ENCODE data around the gene USP40.

DNA sequence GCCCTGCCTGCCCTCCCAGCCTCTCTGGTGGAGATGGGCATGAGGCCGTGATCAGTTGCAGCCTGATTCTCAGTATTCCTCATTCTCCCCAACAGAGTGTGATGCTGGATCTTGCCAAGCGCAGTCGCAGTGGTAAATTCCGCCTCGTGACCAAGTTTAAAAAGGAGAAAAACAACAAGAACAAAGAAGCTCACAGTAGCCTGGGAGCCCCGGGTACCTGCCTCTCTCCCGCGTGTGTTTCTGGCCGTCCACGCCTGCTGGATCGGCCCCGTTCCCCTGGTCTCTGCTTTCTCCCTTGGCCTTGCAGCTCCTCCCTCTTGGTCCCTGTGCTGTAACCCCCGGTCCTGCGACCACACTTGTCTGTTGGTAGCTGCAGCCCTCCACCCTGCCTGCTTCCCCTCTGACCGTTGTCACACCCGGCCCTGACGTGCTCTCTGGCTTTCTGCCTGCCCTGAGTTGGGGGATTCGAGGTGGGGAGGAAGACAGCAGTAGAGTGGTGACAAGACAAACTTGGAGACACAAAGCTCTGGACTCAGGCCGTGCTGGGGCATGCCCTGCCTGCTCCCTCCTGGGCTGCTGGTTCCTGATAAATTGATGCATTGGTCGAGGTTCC lies 99.5 kb downstream of the USP40 start:
- TF ChIP-seq POLR2A (IDR thresholded peaks at IDR 0.05), result no peak
- no peak for TF ChIP-seq EP300 (IDR thresholded peaks at IDR 0.05; ENCODE audit: low read depth)
